AG04449 (cell line): ENCODE data around the gene PFN3.

Experiments
- CTCF ChIA-PET: fragments of 350-600 bp; formaldehyde crosslinking; extraction: SDS; loops from one replicate; lab custom pipeline; 2021; ENCODE audit warnings: antibody characterized with exemption; lab: Yijun Ruan, JAX
- POLR2A ChIA-PET: fragments of 400-600, 350-600 bp; formaldehyde crosslinking; extraction: SDS; loops from one replicate; lab custom pipeline; 2020; ENCODE audit warnings: antibody characterized with exemption, inconsistent platforms; lab: Yijun Ruan, JAX
- DNase-seq: peaks from one replicate; pipeline ENCODE4 v3.0.0-alpha.2; 2010; ENCODE audit warnings: low read depth, low spot score
- H3K4me3 ChIP-seq: 2 replicates; pipeline ENCODE4 v1.5.1; 2011; ENCODE audit warnings: low read depth, mild to moderate bottlenecking, control low read depth, low read length
- TF ChIP-seq, protein P1 (sequence below): IDR thresholded peaks from one replicate; pipeline ENCODE4 v1.5.1; 2011; ENCODE audit warnings: mild to moderate bottlenecking, moderate library complexity, low read length, control low read depth, inconsistent platforms; ENCODE audit not compliant: insufficient read depth; ENCODE audit errors: missing control alignments

Gene PFN3

DNA sequence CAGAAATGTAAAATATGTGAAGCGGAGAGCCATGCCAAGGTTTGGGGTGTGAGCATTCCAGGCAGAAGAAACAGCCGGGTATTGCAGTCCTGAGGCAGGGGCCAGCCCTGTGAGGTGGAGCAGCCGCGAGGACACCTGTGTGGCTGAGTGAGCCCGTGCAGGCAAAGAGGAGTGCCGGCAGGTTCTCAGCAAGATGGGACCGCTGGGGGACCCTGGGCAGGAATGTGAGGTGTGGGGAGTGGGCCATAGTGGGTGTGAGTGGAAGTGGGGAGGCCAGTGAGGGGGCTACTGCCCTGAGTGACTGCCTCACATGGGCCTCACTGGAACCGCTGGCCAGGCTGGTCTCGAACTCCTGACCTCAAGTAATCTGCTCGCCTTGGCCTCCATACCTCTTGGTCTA lies 38.0 kb upstream of the PFN3 start:
- TF ChIP-seq, protein P1, sequence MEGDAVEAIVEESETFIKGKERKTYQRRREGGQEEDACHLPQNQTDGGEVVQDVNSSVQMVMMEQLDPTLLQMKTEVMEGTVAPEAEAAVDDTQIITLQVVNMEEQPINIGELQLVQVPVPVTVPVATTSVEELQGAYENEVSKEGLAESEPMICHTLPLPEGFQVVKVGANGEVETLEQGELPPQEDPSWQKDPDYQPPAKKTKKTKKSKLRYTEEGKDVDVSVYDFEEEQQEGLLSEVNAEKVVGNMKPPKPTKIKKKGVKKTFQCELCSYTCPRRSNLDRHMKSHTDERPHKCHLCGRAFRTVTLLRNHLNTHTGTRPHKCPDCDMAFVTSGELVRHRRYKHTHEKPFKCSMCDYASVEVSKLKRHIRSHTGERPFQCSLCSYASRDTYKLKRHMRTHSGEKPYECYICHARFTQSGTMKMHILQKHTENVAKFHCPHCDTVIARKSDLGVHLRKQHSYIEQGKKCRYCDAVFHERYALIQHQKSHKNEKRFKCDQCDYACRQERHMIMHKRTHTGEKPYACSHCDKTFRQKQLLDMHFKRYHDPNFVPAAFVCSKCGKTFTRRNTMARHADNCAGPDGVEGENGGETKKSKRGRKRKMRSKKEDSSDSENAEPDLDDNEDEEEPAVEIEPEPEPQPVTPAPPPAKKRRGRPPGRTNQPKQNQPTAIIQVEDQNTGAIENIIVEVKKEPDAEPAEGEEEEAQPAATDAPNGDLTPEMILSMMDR: no peak
- H3K4me3 ChIP-seq: no peak overlapping the region
- POLR2A ChIA-PET: interaction anchor here (0.6 kb wide), 1 partner anchor 19 kb away, joined by 3 read pairs; no protein-coding TSS in a partner anchor
- DNase-seq: no peak
- CTCF ChIA-PET: interaction anchor here (0.8 to 21.1 kb wide), 7 partner anchors 12 to 325 kb away, joined by 3 to 412 read pairs (median 6); partner anchors contain the start of gene GRK6

DNA sequence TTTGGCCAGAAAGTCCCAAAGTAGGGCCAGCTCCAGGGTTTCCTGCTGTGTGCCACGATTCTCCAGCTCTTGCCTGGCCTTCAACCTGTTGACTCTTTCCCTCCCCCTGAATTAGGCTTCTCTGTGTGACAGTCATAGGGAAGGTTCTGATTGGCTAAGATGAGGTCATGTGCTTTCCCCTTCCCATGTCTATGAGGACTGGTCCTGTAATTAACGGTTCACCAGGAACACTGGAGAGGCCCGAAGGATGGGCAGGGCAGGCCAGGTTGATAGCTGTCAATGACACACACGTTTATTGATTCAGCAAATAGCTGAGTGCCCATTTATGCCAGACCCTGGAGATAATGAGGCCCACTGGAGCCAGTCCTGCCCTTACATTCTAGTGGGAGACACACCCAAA lies 37.2 kb upstream of the PFN3 start:
- CTCF ChIA-PET: interaction anchor here (0.9 to 21.1 kb wide), 10 partner anchors 9 to 325 kb away, joined by 3 to 412 read pairs (median 7); partner anchors contain the start of gene PRR7
- POLR2A ChIA-PET: no interaction called here

DNA sequence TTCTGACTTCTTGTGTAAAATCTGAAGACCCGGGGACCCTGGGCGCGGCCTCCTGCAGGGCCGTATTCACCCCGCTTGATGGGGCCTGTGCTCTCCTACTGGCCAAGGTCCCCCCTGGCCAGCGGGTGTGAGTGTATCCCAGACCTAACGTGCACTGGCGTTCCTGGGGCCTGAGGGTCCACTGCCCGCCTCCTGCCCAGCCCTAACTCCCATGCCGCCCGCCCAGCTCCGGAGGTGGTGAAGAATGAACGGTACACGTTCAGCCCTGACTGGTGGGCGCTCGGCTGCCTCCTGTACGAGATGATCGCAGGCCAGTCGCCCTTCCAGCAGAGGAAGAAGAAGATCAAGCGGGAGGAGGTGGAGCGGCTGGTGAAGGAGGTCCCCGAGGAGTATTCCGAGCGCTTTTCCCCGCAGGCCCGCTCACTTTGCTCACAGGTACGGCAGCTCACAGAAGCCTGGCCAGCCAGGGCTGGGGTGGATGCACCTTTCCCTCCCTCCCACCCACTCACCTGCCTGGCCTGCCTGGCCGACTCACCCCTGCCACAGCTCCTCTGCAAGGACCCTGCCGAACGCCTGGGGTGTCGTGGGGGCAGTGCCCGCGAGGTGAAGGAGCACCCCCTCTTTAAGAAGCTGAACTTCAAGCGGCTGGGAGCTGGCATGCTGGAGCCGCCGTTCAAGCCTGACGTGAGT lies 35.5 kb upstream of the PFN3 start:
- no peak for DNase-seq
- TF ChIP-seq, protein P1: no peak
- CTCF ChIA-PET: interaction anchor here (0.8 to 5.7 kb wide), 5 partner anchors 9 to 65 kb away, joined by 3 to 31 read pairs (median 10); partner anchors contain the start of gene PRR7
- no peak overlapping the region for H3K4me3 ChIP-seq
- POLR2A ChIA-PET: no interaction called here

More for the DNA sequence above, 37.2 kb upstream of the PFN3 start:
- TF ChIP-seq, protein P1: no peak
- H3K4me3 ChIP-seq: no peak overlapping the region
- no peak for DNase-seq

DNA sequence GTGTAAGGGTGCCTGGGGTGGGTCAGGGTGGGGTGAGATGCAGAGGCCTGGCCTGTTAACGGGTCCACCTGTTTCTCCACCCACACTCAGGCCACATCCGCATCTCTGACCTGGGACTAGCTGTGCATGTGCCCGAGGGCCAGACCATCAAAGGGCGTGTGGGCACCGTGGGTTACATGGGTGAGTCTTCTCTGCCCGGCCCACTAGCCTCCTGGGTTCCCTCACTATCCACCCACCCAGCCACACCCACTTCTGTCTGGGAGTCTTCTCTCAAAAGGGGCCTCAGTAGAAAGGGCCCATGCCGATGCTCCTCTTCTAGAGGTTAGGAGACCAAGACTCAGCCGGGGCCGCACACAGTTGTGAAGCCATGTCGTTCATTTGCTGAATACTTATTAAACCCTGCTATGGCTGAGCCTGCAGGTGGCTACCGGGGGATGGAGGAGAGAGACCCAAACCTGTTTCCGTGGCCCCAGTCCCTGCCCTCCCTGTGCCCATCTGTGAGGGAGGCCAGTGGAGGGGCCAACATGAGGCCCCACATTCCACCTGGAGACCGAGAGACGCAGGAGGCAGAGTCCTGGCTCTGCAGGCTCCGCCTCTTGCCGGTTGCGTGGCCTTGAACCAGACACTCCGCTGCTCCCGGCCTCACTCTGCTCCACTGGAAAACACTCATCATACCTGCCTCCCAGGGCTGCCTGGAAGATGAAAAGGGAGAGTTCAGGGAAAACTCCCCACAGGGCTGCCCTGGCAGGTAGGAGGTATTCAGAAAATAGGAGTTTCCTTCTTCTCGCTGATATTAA lies 34.7 kb upstream of the PFN3 start:
- POLR2A ChIA-PET: no interaction called here
- H3K4me3 ChIP-seq: no peak overlapping the region
- CTCF ChIA-PET: interaction anchor here (0.9 to 5.7 kb wide), 2 partner anchors 19 to 45 kb away, joined by 4 to 31 read pairs; no protein-coding TSS in a partner anchor
- no peak for DNase-seq
- TF ChIP-seq, protein P1: no peak

DNA sequence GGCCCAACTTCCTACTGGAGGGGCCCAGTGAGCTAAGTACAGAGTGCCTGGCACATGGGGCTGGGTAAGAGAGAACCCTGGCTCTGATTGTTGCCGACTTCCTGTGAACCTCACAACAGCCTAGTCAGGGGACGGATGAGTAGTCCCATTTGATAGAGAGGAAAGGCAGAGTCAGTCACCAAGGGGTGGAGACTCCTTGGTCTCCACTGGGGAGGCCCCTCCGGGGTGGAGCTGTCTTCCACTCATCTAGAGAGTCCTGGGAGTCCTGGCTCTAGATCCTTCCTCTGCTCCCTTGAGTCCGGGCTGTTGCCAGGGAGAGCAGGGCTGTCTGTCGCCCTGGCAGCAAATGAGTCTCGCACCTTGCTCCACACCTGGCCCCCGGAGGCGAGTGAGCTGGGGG lies 34.0 kb upstream of the PFN3 start:
- ChIA-PET CTCF (interaction anchor here (0.9 to 1.6 kb wide), 4 partner anchors 11 to 44 kb away, joined by 4 to 5 read pairs (median 4); no protein-coding TSS in a partner anchor), POLR2A (no interaction called here)
- DNase-seq: no peak
- TF ChIP-seq, protein P1: no peak
- H3K4me3 ChIP-seq: no peak overlapping the region

DNA sequence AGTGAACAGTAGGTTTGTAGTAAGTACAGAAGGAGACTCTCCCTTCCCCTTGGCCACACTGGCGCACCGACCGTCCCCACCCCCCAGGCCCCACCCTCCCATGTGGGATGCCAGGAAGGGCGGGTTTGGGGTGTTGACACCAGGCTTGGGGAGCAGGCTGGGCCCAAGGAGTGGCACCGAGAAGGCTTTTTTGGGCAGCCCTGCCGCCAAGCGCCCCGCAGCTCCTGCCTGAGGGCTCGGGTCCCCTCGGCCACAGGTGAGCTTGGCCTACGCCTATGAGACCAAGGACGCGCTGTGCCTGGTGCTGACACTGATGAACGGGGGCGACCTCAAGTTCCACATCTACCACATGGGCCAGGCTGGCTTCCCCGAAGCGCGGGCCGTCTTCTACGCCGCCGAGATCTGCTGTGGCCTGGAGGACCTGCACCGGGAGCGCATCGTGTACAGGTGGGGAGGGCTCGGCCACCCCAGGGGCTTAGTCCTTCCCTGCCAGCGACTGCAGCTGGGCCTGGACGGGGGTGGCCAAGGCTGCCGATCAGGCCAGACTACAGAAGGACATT lies 33.3 kb upstream of the PFN3 start:
- no peak overlapping the region for H3K4me3 ChIP-seq
- TF ChIP-seq, protein P1: no peak
- no peak for DNase-seq
- POLR2A ChIA-PET: no interaction called here
- CTCF ChIA-PET: interaction anchor here (0.9 to 1.8 kb wide), 4 partner anchors 12 to 30 kb away, joined by 4 to 5 read pairs (median 5); no protein-coding TSS in a partner anchor
